IMR-90 (cell line): ENCODE data around the gene PSKH1. TPM values are rescaled to one million over a fixed set of nuclear protein-coding genes. Genes with fewer than 3 reads are reported as not detected.

Experiments used
- ATAC-seq: fragments of 200-7000 bp; cut with Tn5 transposase; 2 replicates; pipeline ENCODE4 v1.9.1; 2020; ENCODE audit warnings: low read depth, mild to moderate bottlenecking, moderate library complexity
- BruUV-seq: library from RNA; stranded (reverse); fragments of 400-500 nt; replicated peaks from 2 replicates; lab custom pipeline; 2021; lab: Mats Ljungman, UMichigan
- CTCF ChIA-PET: fragments of 300-600 bp; formaldehyde crosslinking; extraction: SDS; loops from one replicate; lab custom pipeline; 2021; ENCODE audit warnings: antibody characterized with exemption; lab: Yijun Ruan, JAX
- POLR2A ChIA-PET: fragments of 300-600 bp; sonication (Branson Sonifier 250); formaldehyde crosslinking; loops from one replicate; lab custom pipeline; 2022; ENCODE audit warnings: antibody characterized with exemption; ENCODE audit not compliant: unreplicated experiment; lab: Charles Lee
- DNase-seq: peaks from one replicate; pipeline ENCODE4 v3.0.0; 2013
- H2AFZ ChIP-seq: replicated peaks from 2 replicates; pipeline ENCODE3; 2013; ENCODE audit warnings: low read length, mild to moderate bottlenecking; ENCODE audit not compliant: poor library complexity
- H2AK5ac ChIP-seq: 2 replicates; pipeline ENCODE4 v1.6.1; 2013; ENCODE audit warnings: low read depth, low read length, inconsistent platforms
- H2AK9ac ChIP-seq: replicated peaks from 2 replicates; pipeline ENCODE3; 2013; ENCODE audit warnings: mild to moderate bottlenecking, low read depth, low read length, moderate library complexity; ENCODE audit not compliant: poor library complexity
- H2BK120ac ChIP-seq: 2 replicates; pipeline ENCODE4 v1.6.1; 2013; ENCODE audit warnings: low read depth, low read length, inconsistent platforms
- H2BK15ac ChIP-seq: 3 replicates; pipeline ENCODE4 v1.6.1; 2013; ENCODE audit warnings: low read depth, low read length, inconsistent platforms
- H2BK20ac ChIP-seq: 2 replicates; pipeline ENCODE4 v1.6.1; 2013; ENCODE audit warnings: low read depth, mild to moderate bottlenecking, inconsistent platforms, low read length, moderate library complexity
- H2BK5ac ChIP-seq: 2 replicates; pipeline ENCODE4 v1.6.1; 2013; ENCODE audit warnings: mild to moderate bottlenecking, low read depth, low read length, inconsistent platforms; ENCODE audit not compliant: poor library complexity, severe bottlenecking
- H3K14ac ChIP-seq: replicated peaks from 2 replicates; pipeline ENCODE4 v1.6.1; 2013; ENCODE audit warnings: low read depth, low read length, inconsistent platforms
- H3K18ac ChIP-seq: 2 replicates; pipeline ENCODE4 v1.6.1; 2013; ENCODE audit warnings: low read depth, low read length, control low read depth
- H3K23ac ChIP-seq: 2 replicates; pipeline ENCODE4 v1.6.1; 2013; ENCODE audit warnings: low read depth, low read length, inconsistent platforms
- H3K27ac ChIP-seq: 2 replicates; pipeline ENCODE4 v1.5.1; 2013; ENCODE audit warnings: mild to moderate bottlenecking, control low read depth, low read length; ENCODE audit not compliant: insufficient read depth
- H3K27me3 ChIP-seq: 2 replicates; pipeline ENCODE4 v1.6.1; 2013; ENCODE audit warnings: low read length; ENCODE audit not compliant: control insufficient read depth, insufficient read depth
- H3K36me3 ChIP-seq: 2 replicates; pipeline ENCODE4 v1.6.1; 2013; ENCODE audit warnings: low read length, mixed read lengths; ENCODE audit not compliant: control insufficient read depth, insufficient read depth
- H3K4ac ChIP-seq: 2 replicates; pipeline ENCODE4 v1.6.1; 2013; ENCODE audit warnings: low read depth, low read length, inconsistent platforms
- H3K4me1 ChIP-seq: 2 replicates; pipeline ENCODE4 v1.6.1; 2013; ENCODE audit warnings: low read length, mixed read lengths; ENCODE audit not compliant: control insufficient read depth, insufficient read depth
- H3K4me2 ChIP-seq: 2 replicates; pipeline ENCODE4 v1.6.1; 2013; ENCODE audit warnings: low read depth, mild to moderate bottlenecking, control low read depth, low read length, moderate library complexity
- H3K4me3 ChIP-seq: 2 replicates; pipeline ENCODE4 v1.5.1; 2013; ENCODE audit warnings: low read depth, mild to moderate bottlenecking, control low read depth, low read length, moderate library complexity; ENCODE audit not compliant: insufficient read depth
- H3K56ac ChIP-seq: 2 replicates; pipeline ENCODE4 v1.6.1; 2013; ENCODE audit warnings: low read length, inconsistent platforms; ENCODE audit not compliant: insufficient read depth; ENCODE audit errors: extremely low read depth
- H3K79me1 ChIP-seq, 2 experiments: 2 replicates each; pipeline ENCODE4 v1.6.1; 2013; ENCODE audit warnings: low read length in 2 of 2, inconsistent platforms in 1 of 2, low read depth in 1 of 2
- H3K9ac ChIP-seq: 2 replicates; pipeline ENCODE4 v1.6.1; 2013; ENCODE audit warnings: low read depth, low read length, control low read depth
- H3K9me1 ChIP-seq: 2 replicates; pipeline ENCODE4 v1.6.1; 2013; ENCODE audit warnings: low read length, inconsistent platforms; ENCODE audit not compliant: insufficient read depth
- H3K9me3 ChIP-seq: 2 replicates; pipeline ENCODE4 v1.6.1; 2013; ENCODE audit warnings: low read length; ENCODE audit not compliant: control insufficient read depth, insufficient read depth
- H4K20me1 ChIP-seq: 2 replicates; pipeline ENCODE4 v1.6.1; 2013; ENCODE audit warnings: low read length, inconsistent platforms; ENCODE audit not compliant: insufficient read depth
- H4K5ac ChIP-seq: 2 replicates; pipeline ENCODE4 v1.6.1; 2013; ENCODE audit warnings: mild to moderate bottlenecking, low read depth, low read length, control low read depth
- H4K8ac ChIP-seq, 2 experiments: 2 replicates each; pipeline ENCODE4 v1.6.1; 2013; ENCODE audit warnings: low read depth in 2 of 2, low read length in 2 of 2, control low read depth in 1 of 2, inconsistent platforms in 1 of 2
- H4K91ac ChIP-seq: 2 replicates; pipeline ENCODE4 v1.6.1; 2013; ENCODE audit warnings: low read depth, low read length, inconsistent platforms; ENCODE audit not compliant: insufficient read depth
- ELK1 ChIP-seq: fragments of 150-350 bp; IDR thresholded peaks from 2 replicates; pipeline ENCODE4 v1.6.1; 2016; ENCODE audit warnings: low read depth, mild to moderate bottlenecking, low read length, moderate library complexity, borderline replicate concordance
- NFE2L2 ChIP-seq: fragments of 150-350 bp; IDR thresholded peaks from 2 replicates; pipeline ENCODE4 v1.6.1; 2016; ENCODE audit warnings: low read depth, mild to moderate bottlenecking, low read length
- RFX5 ChIP-seq: IDR thresholded peaks from 2 replicates; pipeline ENCODE4 v1.8.0; 2012; ENCODE audit warnings: low read depth, mild to moderate bottlenecking, low read length, moderate library complexity
- WGBS, 2 experiments: methylation state at CpG; one replicate each; pipeline versions ENCODE4 v1.1.5 to v1.1.7; 2013; ENCODE audit warnings: missing lambda C conversion rate in 2 of 2; ENCODE audit not compliant: insufficient read length in 1 of 2; ENCODE audit errors: extremely low coverage in 2 of 2; 5-methylcytosine and 5-hydroxymethylcytosine counted together
- dilution Hi-C: fragments of 300-500 bp; cut with HindIII; formaldehyde crosslinking; loops from one replicate; pipeline ENCODE4 v1.14.3; 2018; ENCODE audit warnings: low sequenced_read_pairs; ENCODE audit not compliant: unreplicated experiment
- in situ Hi-C: fragments of 300-500 bp; cut with MboI; formaldehyde crosslinking; loops from 3 replicates; pipeline ENCODE4 v1.14.3; 2019; ENCODE audit warnings: low sequenced_read_pairs, inconsistent platforms, mixed read lengths
- intact Hi-C: fragments of 100-400 bp; cut with micrococcal nuclease; formaldehyde crosslinking; loops from 2 replicates; pipeline ENCODE4 v1.10.0; 2022
- polyA plus RNA-seq, 3 experiments: library from polyadenylated mRNA; depleted of rRNA; stranded (reverse); fragments of >200 nt; gene quantifications; 2 replicates each; pipeline ENCODE4 v1.2.3, GENCODE V29; 2012; ENCODE audit warnings: low replicate concordance in 1 of 3
- total RNA-seq: library from RNA; depleted of rRNA; stranded (reverse); fragments of >200 nt; gene quantifications from 2 replicates; pipeline ENCODE4 v1.2.3, GENCODE V29; 2012

Gene PSKH1
- total and polyA plus RNA-seq, 2 of the 4 experiments (the other 2 are of a cell fraction): 11.5 to 26.7 TPM

- H3K9ac ChIP-seq: no peak overlapping the region
- in situ Hi-C loops: loop anchor here (25.0 kb wide), 1 partner anchor 393 kb away; the partner anchor contains the start of gene RIPOR1
- H2AK9ac ChIP-seq: no peak overlapping the region
- peaks cover 23% of the 10 kb centered on the region for H3K36me3 ChIP-seq
- H3K9me3 ChIP-seq: no peaks in the 10 kb centered on the region
- no peak overlapping the region for H2BK20ac ChIP-seq
- WGBS, 2 experiments: 88% methylated on average over 5 of the region's 14 CpGs; no CpG with 5 or more reads in 1 of the 2 experiments
- DNase-seq (no peak), ATAC-seq (no peak)
- TF ChIP-seq ELK1: no peak
- TF ChIP-seq NFE2L2: no peak
- no peak for TF ChIP-seq RFX5
- H3K27ac ChIP-seq: no peak overlapping the region
- H4K91ac ChIP-seq: no peak overlapping the region
- dilution Hi-C loops: no loop called here
- H3K79me1 ChIP-seq: peaks cover 5 to 24% of the 10 kb centered on the region in 2 experiments; a peak in 2 of 4 replicates
- H3K23ac ChIP-seq: no peak overlapping the region
- intact Hi-C loops: no loop called here
- ChIA-PET POLR2A (no interaction called here), CTCF (no interaction called here)
- no peak overlapping the region for H3K14ac ChIP-seq
- no peak overlapping the region for H4K5ac ChIP-seq
- BruUV-seq: no TSS peak
- peaks cover 5% of the 10 kb centered on the region for H3K4me1 ChIP-seq
- H4K8ac ChIP-seq: no peak overlapping the region
- H2BK120ac ChIP-seq: no peak overlapping the region
- no peak overlapping the region for H2AK5ac ChIP-seq
- peaks cover 4% of the 10 kb centered on the region for H3K9me1 ChIP-seq
- no peak overlapping the region for H3K4me3 ChIP-seq
- no peak overlapping the region for H2AFZ ChIP-seq
- H3K4ac ChIP-seq: no peak overlapping the region
- H2BK5ac ChIP-seq: no peak overlapping the region
- H3K4me2 ChIP-seq: no peak overlapping the region
- no peaks in the 10 kb centered on the region for H3K27me3 ChIP-seq
- H4K20me1 ChIP-seq: peaks cover 28% of the 10 kb centered on the region
- H3K18ac ChIP-seq: no peak overlapping the region
- H3K56ac ChIP-seq: no peak overlapping the region
- H2BK15ac ChIP-seq: no peak overlapping the region
These were observed 37.1 kb downstream of the PSKH1 start for GRCh38 chr16:67930191-67930590.
